HG03095 (cell line): Measurements from ENCODE around the gene PDSS2.
"Not testable (repeated sequence)": the region's sequence is repeated elsewhere in the genome, so short reads cannot be mapped to it uniquely, and the experiment has no call there.

ENCODE experiments used
- ATAC-seq: cut with Tn5 transposase; IDR thresholded peaks from one replicate; pipeline ENCODE4 v1.9.1; 2021; ENCODE audit warnings: moderate library complexity; ENCODE audit not compliant: unreplicated experiment

PDSS2 gene

DNA sequence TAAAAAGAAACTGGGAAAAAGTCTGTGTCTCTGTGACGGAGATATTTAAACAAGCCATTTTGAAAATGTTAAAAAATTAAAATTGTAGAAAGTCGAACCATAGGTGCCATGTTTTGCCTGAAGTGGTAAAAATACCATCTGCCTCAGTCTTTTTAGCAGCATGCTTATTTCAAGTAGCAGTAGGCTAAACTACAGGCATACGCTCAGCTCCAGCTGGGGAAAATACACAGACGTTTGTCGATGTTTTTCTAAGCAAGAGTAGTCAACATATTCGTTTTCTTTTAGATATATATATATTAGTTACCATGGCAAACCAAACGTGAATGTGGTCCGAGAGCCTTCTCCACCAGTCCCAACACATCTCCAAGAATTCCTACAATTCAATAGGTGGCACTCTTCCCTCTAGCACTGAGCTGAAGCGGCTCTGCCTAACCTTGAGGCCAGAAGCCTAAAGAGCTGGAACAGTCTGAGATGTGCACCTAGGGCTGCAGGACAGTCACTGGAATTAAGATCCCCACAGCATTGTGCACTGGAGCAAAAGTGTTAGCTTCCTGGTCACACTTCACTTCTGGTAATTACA, 273.9 kb downstream of the PDSS2 start:
- ATAC-seq: no peak

DNA sequence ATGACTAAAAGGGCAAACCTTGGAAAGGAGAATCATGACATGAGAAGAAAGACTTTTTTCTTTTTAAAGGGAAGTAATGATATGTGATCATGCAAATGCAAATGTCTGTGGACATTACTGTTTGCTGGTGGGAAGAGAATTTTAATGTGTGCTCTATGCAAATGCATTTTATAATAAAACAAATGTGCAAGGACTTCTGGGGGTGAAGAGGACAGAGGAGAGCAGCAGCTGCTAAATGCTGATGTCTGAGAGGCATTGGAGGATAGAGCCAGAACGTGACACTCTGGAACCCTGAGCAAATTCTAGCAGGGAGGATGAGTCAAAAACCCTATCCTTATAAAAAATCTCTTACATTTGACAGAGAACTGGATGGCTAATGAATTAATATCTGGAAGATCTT, 274.9 kb downstream of the PDSS2 start:
- ATAC-seq: no peak

DNA sequence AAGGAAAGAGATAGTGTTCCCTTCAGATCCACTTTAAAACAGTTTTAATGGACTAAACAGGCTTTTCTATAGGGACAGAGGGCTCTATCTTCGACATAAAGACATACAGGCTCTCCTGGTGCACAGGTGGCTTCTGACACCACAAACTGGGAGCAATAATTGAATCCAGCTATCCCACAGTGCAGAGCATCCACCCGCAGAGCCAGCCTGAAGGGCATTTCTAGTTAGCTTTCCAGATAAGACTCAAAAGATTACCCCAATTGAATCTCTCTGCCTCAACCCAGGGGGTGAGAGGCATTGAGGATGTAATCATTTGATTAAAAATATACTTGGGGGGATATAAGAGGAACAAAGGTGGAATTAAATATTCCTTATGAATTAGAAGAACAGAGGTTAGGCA, 279.3 kb downstream of the PDSS2 start:
- ATAC-seq: no peak

DNA sequence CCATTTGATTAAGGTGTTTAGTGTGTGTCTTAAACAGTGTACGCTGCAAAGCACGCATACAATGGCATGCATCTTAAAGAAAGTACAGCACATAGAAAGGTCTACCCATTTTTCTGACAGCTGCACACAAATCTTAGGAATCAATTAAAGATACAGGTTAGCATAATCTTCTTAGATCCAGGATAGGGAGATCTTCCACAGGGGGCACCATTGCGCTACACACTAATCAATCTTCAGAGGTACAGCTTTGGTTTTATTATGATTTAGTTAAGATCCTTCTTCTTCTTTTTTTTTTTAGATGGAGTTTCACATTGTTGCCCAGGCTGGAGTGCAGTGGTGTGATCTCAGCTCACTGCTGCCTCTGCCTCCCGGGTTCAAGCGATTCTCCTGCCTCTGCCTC, 280.4 kb downstream of the PDSS2 start:
- no peak for ATAC-seq

DNA sequence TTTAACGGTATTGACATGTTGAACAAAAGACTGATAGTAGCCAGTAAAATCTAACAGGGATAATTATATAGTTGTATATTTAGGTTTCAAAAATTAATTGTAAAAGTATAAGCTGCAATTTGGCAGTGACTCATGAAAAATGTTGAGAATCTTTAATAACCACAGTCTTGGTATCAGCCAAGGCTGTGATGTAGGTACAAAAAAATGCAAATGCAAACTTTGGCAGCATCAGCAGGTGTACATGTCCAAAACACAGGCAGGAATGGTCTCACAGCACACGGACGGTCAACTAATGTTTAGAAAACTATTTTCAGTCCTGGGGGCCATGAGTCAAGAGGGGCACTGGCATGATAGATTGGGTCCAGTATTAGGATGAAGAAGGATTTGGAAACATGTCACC, 285.6 kb downstream of the PDSS2 start:
- no peak for ATAC-seq

DNA sequence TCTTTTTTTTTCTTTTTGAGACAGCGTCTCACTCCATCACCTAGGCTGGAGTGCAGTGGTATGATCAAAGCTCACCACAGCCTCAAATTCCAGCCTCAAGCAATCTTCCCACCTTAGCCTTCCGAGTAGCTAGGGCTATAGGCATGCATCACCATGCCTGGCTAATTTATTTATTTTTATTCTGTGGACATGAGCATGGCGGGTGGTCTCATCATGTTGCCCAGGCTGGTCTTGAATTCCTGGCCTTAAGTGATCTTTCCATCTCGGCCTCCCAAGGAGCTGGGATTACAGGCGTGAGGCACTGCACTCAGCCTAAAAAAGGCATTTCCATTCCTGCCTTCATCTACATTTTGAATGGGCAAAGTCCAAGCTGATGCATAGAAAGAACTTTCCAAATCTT, 287.9 kb downstream of the PDSS2 start:
- ATAC-seq: no peak

DNA sequence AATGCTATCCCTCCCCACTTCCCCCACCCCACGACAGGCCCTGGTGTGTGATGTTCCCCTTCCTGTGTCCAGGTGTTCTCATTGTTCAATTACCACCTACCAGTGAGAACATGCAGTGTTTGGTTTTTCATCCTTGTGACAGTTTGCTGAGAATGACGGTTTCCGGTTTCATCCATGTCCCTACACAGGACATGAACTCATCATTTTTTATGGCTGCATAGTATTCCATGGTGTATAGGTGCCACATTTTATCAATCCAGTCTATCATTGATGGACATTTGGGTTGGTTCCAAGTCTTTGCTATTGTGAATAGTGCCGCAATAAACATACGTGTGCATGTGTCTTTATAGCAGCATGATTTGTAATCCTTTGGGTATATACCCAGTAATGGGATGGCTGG, 295.1 kb downstream of the PDSS2 start:
- not testable (repeated sequence) for ATAC-seq

DNA sequence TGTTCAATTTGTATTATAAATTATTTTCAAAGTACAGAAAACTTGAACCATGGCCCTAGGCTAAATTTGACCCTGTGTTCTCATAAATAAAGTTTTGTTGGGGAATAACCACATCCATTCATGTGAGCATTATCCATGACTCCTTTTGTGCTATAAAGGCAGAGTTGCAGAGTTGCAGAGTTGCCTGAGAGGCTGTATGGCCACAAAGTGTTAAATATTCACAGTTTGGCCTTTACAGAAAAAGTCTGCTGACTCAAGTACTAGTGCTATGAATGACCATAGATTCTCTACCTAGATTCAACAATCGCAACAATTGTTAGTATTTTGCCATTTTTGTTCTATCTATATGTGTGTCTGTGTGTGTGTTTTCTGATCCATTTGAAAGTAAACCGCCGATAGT, 297.8 kb downstream of the PDSS2 start:
- ATAC-seq: no peak

DNA sequence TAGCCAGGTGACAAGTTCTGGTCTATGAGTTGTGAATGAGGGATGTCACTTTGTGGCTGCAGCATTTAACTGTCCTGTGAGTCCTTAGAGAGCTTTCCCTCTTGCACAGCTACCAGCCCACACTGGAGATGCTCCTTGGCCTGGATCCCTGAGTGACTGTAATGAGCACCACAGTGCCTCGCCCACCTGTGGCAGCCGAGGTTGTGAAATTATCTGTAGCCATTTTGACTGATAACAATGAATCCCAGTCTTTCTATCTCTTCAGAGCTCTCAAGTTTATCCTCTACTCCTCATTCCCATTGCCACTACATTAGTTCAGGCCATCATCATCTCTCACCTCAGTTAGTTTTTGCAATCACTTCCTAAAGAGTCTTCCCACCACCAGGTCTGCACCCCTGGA, 302.7 kb downstream of the PDSS2 start:
- ATAC-seq: no peak

DNA sequence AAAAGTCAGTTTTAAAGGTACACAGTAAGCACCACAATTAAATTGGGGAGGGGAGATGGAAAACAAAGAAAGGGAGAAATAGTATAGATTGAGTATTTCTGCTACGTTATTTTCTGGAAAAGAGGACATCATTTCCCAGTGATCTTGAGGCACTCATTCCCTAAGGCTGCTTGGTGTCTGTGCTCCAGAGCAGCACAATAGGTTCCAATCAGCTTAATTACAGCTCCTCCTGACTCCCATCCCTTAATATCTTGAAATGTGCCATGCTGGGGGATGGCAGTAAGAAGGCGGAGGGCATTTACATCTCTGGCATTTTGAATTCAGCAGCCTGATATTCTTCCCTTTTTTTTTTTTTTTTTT, 304.6 kb downstream of the PDSS2 start:
- ATAC-seq: no peak

DNA sequence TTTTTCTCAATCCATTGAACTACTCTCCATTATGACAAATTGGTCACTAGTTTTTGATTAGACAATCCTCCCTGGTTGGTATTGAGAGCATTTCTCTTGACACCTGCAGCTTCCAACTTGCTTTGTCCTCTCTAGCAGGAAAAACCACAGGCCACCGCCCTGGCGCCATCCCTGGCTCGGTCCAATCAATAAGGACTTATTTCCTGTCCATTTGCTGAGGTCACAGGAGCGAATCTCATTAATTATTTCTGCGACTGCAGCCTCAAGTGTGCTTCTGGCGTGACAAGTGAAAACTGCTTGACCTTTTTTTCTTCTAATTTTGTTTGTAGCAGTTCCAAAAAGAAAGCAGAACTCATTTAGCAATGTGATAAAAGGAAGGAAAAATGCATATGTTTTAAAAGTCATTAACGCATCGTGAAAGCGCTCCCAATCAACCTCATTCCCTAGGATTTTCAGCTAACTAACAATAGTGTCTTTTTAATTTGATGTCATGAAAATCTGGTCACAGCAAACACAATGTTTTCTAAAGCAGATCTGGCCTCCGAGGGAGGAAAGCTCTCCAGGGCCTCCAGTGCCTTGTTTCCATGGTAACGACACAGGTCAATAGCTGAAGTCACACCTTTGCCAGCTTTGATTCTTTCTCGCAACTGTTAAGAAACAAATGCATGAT, 305.1 kb downstream of the PDSS2 start:
- ATAC-seq: no peak

DNA sequence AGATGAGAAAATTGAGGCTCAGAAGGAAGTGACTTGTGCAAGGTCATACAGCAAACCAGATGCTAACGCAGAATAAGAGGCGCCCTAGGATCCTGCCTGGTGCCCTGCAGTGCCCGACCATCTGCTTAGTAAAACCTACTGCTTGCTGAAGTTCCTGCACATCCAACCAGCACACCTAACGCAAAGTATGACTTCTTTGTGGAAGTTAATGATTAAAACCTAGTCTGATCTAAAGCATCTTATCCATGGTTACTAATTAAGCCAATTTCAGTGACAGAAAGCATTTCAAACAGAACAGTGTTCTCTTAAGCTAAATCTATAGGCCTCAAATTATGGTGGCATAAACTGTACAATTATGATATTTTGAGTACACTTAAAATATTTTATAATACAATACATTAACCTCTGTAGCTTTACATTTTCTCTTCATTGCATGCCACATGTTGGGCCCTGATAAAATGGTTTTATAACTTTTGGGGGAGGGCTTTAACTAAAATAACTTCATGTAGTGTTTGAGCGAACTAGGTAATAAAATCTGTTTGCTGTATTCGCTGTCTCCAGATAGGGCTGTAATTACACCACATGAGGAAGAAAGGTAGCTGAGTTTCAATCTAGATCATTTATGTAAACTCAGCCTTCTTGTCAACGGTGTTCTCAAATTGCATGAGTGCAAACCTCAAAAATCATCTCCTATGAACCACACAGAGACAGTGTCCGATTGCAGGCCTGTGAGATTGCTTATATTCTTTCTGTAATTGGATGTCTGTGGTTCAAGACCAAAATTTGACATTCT, 306.5 kb downstream of the PDSS2 start:
- no peak for ATAC-seq

DNA sequence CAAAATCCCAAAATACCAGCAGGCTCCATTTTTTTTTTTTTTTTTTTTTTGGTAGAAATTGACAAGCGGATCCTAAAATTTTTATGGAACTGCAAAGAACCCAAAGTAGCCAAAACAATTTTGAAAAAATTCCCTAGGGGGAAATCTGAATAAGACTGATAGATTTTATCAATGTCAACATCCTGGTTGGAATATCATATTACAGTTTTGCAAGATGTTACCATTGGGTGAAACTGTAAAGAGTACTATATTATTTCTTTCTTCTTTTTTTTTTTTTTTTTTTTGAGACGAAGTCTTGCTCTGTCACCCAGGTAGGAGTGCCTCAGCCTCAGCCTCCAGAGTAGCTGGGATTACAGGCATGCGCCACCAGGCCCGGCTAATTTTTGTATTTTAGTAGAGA, 314.7 kb downstream of the PDSS2 start:
- no peak for ATAC-seq

DNA sequence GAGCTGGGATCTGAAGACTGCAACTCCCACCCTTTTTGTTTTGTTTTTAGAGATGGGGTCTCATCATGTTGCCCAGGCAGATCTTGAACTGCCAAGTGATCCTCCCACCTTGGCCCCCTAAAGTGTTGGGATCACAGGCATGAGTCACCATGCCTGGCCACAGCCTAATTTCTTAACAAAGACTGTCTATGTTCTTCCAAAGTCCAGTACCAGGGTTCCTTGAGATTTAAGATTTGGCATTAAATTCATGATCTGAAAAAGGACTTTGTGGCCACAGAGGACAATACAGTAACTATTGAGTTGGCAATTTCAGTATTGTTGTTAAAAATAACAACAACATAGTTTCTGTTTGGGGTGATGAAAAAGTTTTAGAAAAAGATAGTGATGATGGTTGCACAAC, 315.4 kb downstream of the PDSS2 start:
- no peak for ATAC-seq

DNA sequence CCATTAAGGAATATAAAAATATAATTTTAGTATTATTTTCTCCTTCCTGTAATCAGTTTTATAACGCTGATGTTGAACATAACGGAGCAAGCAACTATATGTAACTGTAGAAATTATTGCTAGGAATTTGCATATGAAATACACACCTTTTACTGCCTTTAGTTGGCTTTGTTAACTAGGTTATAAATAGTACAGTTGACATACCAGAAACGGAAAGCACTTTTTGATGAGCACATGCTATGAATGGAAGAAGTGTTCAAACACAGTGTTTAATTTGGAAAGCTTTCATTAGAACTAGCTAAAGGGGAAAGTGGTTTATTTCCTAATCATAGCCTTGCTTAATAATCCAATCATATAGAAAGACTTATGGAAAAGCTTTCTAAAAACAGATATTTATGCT, 318.8 kb downstream of the PDSS2 start:
- no peak for ATAC-seq

DNA sequence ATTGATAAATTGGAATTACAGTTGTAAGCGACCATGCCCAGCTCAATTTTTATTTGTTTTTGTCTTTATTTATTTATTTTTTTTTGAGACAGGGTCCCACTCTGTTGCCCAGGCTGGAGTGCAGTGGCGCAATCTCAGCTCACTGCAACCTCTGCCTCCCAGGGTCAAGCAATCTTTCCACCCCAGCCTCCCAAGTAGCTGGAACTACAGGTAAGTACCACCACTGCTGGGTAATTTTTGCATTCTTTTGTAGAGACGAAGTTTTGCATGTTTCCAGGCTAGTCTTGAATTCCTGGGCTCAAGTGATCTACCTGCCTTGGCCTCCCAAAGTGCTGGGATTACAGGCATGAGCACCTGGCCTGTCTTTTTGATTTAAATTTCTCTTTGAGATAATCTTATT, 323.0 kb downstream of the PDSS2 start:
- not testable (repeated sequence) for ATAC-seq

DNA sequence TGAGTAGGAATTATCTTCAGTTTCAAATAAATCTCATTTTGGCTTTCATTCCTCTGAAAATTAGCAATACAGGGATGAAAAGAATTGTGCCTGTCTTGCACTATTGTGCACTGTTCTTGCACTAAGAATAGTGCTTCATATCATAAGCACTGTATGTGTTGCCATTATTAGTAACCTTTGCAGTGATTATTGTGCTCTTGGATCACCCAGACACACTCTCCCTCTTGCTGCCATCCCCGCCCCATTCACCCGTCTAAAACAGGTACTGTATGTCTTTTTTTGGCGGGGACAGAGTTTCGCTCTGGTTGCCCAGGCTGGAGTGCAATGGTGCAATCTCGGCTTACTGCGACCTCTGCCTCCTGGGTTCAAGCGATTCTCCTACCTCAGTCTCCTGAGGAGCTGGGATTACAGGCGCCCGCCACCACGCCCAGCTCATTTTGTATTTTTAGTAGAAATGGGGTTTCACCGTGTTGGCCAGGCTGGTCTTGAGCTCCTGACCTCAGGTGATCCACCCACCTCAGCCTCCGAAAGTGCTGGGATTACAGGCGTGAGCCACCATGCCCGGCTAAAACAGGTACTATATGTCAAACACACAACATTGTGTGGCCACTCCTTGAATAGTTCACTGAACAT, 324.2 kb downstream of the PDSS2 start:
- ATAC-seq: not testable (repeated sequence)

DNA sequence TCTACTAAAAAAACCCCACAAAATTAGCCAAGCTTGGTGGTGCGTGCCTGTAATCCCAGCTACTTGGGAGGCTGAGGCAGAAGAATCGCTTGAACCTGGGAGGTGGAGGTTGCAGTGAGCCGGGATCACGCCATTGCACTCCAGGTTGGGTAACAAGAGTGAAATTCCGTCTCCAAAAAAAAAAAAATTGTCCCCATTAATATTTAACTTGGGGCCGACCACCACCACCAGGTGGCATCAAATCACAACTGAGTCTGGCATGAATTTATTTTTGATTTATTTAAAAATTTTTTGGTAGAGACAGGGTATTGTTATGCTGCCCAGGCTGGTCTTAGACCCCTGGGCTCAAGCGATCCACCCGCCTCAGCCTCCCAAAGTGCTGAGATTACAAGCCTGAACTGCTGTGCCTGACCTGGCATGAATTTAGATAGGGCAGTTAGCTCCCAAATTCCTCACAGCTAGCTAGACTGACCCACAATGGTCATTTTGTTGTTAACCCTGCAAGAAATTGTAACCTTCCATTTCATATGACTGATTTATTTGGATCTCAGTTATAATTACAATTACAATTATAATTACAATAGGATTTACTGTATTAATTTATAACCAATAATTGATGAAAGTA, 326.9 kb downstream of the PDSS2 start:
- ATAC-seq: no peak

DNA sequence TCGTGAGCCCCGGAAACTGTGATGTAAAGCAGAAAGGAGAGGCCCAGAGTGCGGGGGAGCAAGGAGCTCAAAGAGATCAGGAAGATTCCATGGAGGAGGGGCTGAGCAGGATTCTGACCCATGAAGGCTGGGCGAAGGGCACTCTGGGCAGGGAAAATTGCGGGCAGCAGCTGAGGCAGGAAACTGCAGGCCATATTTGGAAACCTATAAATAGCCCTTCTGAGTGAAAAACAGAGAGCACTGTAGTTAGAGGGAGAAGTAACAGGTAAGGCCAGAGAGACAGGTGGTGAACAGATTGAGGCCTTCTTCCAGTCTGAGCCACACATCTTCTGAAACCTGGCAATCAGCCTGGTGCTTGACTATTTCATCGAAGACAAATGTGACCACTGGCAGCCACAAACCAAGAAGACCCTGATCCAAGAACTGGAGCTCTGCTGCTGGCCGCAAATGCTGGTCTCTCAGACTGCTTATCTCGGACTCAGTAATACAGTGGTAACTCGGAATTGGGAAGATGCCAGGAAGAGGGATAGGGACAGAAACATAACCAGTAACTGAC, 329.9 kb downstream of the PDSS2 start:
- no peak for ATAC-seq

DNA sequence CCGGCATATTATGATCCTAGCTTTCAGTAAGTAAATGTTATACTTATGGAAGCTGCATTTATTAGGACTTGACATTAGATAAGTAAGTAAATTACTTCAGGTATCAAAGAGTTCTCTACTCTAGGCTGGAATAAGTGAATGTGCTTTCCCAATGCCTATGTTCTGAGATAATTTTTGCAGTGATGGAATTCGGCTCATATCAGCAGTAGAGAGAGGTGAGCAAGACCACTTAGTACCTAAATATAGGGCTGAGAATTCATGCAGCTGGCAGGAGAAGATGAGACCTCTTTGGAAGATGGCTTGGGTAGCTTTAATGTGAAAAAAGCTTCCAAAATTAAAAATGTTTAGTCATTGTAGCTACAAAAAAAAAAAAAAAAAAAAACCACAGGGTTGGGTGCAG, 330.8 kb downstream of the PDSS2 start:
- no peak for ATAC-seq

DNA sequence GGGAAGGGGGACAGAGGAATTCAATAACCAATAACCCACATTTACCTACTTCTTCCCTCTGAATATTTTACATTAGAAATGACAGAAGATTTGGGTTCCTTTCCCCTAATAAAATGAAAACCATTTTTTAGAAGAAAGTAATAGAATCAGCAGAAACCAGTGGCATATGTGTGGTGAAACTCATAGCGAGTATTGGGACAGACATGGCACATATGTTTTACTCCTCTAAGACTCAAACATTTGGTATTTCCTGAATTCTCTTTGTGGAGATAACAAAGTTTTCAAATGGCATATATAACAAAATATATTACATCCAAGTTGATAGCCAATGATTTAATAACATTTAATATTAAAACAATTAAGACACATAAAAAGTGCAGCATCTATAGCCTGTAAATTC, 331.2 kb downstream of the PDSS2 start:
- no peak for ATAC-seq
